Measurements from ENCODE around the gene FNDC3B.

FNDC3B gene

GRCh38 chr3:172260381-172260780, 221.0 kb downstream of the FNDC3B start:
- no peak for DNase-seq (ENCODE audit: low spot score)

DNA sequence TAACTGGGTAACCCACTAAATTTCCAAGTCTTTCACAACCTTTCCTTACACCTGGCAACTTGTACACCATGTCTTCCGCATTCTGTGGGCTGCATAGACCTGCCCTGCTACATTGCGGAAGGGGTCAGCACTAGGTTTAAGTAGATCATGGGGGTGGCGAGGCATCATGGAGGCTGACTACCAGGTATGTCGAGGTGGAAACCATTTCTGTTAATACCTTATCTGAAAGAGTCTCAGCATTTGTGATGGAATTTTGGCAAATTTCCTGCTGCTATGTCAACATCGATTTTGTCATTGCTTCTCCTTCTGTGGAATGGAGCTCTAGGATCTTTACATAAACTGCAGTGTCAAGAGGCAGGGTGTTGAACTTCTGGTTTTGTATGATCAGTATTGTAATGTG, 221.7 kb downstream of the FNDC3B start:
- DNase-seq (ENCODE audit: low spot score), result no peak

- DNase-seq (ENCODE audit: low spot score), result no peak
These were observed 223.7 kb downstream of the FNDC3B start for GRCh38 chr3:172262991-172263608.

DNA sequence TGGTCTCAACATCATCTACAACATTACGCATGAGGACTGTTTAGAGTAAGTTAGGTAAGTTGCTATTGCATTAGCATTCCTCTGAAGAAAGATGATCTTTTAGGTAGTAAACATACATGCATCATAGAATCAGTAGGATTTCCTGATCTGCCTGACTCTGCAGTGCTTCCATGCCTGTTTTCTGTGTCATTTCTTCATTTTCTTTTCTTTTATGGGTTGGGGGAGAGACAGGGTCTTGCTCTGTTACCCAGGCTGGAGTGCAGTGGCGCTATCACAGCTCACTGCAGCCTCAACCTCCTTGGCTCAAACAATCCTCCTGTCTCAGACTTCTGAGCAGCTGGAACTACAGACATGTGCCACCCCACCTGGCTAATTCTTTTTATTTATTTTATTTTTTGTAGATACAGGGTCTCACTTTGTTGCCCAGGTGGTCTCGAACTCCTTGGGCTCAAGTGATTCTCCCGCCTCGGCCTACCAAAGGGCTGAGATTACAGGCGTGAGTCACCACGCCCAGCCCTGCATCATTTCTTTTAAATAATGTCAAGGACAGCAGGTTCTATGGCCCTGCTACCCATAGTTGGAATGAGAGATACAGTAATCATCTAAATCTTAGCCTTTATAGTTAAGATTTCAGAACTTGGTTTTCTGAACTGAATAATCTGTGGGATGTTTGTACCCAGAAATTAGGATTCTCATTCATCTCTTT, 224.6 kb downstream of the FNDC3B start:
- DNase-seq (ENCODE audit: low spot score), result no peak

DNA sequence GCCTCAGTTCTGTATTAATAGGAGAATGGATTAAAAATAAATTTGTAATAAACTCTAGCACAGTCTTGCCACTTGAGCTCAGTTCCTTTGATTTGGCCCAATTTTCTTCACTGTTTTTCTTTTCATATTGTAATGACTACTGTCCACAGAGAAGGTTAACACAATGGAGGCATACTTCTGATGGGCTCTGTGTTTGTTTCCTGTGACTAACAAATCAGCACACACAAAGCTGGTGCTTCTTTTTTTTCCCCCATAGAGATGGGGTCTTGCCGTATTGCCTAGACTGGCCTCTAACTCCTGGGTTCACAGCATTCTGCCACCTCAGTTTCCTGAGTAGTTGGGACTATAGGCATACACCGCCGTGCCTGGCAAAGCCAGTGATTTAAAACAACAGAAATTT, 226.7 kb downstream of the FNDC3B start:
- DNase-seq (ENCODE audit: low spot score), result no peak

DNA sequence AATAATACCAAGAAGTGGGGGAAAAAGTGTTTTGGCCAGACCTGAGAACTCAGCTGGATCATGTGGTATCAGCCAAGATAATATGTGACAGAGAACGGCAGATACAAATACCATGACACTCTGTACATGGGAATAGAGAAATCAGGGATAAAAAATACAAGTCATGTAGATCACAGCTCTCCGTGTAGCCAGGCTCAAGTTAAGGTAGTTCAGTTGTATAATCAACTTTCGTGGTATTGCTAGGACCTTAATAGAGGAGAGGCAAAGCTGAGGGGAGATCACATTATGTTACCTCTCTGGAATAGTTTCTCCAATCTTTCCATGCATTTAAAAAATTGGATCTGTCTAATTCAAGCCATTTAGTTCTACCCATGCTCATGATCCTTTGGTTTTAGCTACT, 229.0 kb downstream of the FNDC3B start:
- no peak for DNase-seq (ENCODE audit: low spot score)

DNA sequence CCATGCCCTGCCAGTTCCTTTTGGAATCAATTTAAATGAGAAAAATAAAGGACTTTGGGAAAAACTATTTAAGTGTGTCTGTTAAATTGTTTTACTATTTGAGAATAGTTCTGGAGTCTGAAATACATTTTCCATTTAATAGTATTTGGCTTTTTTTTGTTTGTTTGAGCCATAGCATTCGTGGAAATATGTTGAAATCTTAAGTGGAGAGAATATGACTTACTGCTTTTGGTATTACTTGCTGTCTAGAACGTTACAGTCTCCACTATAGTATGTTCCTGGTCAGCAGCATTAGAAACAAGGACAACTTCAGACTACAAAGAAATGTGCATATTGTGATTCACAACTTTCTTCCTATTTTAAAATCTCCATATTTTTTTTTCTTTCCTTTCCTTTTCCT, 229.5 kb downstream of the FNDC3B start:
- DNase-seq (ENCODE audit: low spot score), result no peak

GRCh38 chr3:172270557-172271166, 231.3 kb downstream of the FNDC3B start:
- no peak for DNase-seq (ENCODE audit: low spot score)

DNA sequence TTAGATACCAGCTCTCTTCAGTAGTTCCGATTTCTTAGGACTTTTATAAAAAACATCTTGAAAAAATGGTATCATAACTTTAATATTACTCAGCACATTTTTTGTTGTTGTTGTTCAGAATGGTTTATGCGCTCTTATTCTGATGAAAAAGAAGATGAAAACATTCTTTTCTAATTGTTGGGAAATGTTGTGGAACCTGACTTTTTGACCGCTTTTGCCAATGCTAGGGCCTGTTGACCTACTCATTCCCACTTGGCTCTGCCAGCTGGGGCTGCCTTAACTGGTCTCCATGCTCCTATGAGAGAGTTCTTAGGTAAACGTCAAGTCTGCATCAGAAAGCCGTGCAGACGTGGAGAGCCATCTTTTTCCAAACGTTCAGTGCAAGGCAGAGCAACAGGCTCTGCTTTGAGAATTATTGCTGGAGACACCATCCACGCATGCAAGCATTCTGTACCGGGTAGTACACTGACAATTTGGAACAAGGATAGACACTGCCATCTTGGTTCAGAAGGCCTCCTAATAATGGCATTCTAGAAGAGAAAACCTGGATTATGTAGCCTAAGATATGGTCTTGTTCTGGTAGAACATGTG, 232.1 kb downstream of the FNDC3B start:
- DNase-seq (ENCODE audit: low spot score), result no peak

- no peak for DNase-seq (ENCODE audit: low spot score)
These were observed 233.3 kb downstream of the FNDC3B start for GRCh38 chr3:172272698-172273097.

DNA sequence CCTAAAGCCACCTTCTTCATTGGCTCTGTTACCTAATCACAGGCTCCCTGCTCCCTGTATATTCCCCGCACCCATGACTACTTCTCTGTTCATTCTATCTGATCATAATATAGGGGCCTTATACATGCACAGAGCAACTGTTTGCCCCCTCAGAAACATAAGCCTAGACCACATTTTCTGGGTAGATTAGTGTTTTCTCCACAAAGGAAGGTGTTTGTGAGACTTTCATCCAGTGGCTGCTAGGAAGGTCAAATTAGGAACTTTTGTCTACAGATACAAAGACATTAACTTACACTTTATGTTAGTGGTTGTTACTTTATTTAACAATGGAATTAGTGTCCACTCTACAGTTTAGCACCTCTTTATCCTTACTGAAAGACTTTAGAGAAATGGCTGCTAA, 234.0 kb downstream of the FNDC3B start:
- no peak for DNase-seq (ENCODE audit: low spot score)

DNA sequence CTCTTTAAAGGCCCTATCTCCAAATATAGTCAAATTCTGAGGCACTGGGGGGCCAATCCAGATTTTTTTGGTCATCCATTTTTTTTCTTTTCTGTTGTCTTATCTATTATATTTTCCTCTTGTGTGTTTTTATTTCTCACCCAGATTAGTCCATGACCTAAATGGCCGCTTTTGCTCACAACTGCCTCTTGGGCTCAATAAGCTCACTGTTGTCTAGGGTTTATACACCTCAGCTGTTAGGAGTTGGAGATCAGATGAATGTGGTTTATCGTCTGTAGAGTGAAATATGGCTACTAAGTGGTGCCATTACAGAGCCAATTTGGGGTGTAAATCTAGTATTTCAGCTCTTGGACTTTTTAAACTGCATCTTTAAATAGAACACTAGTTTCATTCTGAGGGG, 235.5 kb downstream of the FNDC3B start:
- no peak for DNase-seq (ENCODE audit: low spot score)

GRCh38 chr3:172275586-172275985, 236.2 kb downstream of the FNDC3B start:
- no peak for DNase-seq (ENCODE audit: low spot score)

DNA sequence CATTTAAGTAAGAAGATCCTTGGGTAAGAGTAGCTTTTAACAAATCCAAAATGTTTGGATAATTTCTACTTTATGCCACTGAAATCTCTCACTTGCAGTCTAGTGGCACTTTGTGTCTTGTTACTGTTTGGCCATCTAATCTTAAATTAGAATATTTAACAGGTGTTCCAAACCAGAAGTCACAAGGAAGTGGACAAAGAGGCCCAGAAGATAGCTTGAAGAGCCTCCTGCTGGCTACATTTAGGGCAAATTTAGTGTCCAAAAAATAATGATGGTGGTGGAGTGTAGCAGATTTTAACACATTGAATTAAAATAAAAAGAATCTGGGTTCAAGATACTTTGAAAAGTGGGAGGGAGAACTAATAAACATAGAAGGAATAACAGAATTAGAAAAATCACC, 236.7 kb downstream of the FNDC3B start:
- no peak for DNase-seq (ENCODE audit: low spot score)

GRCh38 chr3:172277151-172277652, 237.8 kb downstream of the FNDC3B start:
- DNase-seq (ENCODE audit: low spot score), result no peak

DNA sequence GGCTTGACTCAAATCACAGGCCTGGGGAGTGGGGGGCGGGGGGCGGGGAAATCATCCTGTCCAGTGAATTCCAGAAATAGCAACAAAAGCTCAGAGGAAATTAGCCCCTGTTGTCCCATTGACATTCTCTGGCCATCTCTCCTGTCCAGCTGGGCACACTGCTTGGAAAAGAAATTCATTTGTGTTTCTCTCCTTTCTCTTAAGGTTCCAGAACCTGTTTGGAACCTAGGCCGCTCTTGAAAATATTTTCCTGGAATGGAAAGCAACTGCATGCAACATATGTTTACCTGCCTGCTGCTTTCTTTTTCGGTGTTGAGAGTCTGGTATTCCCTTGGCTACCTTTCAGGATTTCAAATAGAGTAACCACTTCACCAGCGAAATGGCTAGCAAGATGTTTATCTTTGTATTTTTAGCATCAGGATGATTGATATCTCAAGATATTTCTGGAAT, 239.8 kb downstream of the FNDC3B start:
- no peak for DNase-seq (ENCODE audit: low spot score)

DNA sequence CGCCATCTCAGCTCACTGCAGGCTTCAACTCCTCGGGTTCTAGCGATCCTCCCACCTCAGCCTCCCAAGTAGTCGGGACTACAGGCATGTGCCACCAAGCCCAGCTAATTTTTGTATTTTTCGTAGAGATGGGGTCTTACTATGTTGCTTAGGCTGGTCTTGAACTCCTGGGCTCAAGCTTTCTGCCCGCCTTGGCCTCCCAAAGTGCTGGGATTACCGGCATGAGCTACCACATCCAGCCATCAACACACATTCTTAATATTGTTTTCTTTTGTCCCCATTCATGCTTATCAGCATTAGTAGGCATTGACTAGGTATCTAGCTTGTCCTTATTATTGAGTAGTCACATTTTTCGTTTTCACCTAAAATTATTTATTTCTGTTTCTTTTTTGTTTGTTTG, 240.6 kb downstream of the FNDC3B start:
- DNase-seq (ENCODE audit: low spot score), result no peak

GRCh38 chr3:172280406-172281051, 241.2 kb downstream of the FNDC3B start:
- no peak for DNase-seq (ENCODE audit: low spot score)

GRCh38 chr3:172281884-172282283, 242.5 kb downstream of the FNDC3B start:
- no peak for DNase-seq (ENCODE audit: low spot score)

DNA sequence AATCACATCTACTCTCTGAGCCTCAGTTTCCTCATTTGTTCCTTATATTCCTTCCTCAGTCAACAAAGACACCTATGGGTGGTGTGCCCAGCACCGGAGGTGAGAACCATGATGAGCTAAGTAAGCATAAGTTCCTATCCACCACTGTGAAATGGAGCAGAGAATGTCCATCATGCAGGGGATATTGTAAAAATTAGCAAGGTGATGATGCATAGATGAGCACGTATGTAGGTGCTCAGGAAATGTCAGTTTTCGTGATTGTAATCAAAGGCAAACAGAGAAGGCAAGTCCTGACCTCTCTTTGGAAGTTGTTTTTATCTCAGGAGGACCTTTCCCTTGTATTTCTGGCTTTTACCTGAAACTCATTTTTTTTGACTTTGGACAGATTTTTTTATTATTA, 243.5 kb downstream of the FNDC3B start:
- DNase-seq (ENCODE audit: low spot score), result no peak

GRCh38 chr3:172283841-172284357, 244.5 kb downstream of the FNDC3B start:
- DNase-seq (ENCODE audit: low spot score), result no peak

- DNase-seq (ENCODE audit: low spot score), result no peak
These were observed 246.5 kb downstream of the FNDC3B start for GRCh38 chr3:172285844-172286243.

Data from activated CD4-positive, alpha-beta T cell treated with anti-CD3 and anti-CD28 coated beads, Interleukin-2, Interleukin-4, amounts not matched to agents 100 ng/mL and 50 ng/mL, durations not matched to agents 16 hours and 8 hours (primary cell).